HG03520 (cell line): ENCODE measurements around the gene UBR4.

Experiments used
- ATAC-seq: cut with Tn5 transposase; IDR thresholded peaks from one replicate; pipeline ENCODE4 v1.9.1; 2021; ENCODE audit warnings: mild to moderate bottlenecking, moderate library complexity; ENCODE audit not compliant: unreplicated experiment

Gene UBR4

DNA sequence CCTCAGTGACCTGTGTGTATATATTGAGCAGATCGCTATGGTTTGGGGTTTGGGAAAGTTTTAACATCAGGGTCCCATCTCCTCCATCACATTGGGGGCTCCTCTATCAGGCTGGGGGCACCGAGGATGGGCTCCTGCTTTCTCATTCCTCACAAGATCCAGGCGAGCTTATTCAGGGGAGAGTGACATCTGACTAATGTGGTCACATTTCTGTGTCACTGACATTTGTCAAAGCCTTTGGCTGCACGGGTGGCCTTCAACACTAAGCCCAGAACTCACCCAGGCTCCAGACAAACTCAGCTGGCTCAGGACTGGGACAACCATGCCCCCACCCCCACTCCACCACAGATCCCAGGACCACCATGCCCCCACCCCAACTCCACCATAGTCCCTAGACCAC lies 150.3 kb downstream of the UBR4 start:
- no peak for ATAC-seq

DNA sequence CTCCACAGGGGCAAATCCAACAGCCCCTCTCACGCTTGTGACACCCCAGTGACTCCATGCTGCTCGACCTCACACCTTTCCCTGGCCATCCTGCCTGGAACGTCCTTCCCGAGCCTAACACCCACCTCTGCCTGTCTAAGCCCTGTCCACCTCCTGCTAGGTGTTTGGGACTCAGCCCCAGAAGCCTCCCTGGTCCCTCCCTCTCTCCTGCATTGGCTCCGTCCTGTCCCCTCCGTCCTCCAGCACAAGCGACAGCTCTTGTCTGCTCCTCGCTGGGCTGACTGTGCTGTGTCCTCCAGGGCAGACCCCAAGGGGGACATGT lies 151.6 kb downstream of the UBR4 start:
- no peak for ATAC-seq

DNA sequence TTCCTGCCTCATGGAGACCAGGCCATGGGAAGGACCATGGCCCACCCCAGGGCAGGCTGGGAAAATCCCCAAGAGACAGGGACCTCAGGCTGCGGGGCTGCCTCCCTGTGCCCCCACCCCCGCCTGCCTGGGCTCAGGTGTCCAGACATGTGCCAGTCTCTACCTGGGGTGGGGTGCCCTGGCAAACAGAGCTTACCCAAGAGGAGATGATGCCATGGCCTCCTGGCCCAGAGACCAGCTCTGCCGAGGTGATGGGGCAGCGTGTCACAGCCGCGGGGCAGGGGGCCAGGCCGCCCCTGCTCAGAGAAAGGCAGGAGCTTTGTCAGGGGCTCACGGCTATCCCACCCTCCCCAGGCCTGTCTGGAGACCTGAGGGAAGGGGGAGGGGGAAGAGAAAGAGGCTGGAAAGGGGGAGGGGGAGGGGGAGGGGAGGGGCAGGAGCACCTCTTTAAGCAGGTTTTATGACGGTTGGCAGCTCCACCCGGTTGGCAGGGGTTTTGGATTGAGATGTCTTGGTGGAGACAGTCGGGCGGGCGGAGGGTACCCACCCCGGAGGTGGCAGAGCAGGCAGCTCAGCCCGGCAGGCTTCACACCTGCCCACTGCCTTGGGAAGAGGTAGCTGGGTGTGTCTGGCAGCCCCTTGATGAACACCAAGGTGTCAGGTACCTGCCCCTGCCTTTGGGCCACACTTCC lies 152.1 kb downstream of the UBR4 start:
- ATAC-seq = no peak

DNA sequence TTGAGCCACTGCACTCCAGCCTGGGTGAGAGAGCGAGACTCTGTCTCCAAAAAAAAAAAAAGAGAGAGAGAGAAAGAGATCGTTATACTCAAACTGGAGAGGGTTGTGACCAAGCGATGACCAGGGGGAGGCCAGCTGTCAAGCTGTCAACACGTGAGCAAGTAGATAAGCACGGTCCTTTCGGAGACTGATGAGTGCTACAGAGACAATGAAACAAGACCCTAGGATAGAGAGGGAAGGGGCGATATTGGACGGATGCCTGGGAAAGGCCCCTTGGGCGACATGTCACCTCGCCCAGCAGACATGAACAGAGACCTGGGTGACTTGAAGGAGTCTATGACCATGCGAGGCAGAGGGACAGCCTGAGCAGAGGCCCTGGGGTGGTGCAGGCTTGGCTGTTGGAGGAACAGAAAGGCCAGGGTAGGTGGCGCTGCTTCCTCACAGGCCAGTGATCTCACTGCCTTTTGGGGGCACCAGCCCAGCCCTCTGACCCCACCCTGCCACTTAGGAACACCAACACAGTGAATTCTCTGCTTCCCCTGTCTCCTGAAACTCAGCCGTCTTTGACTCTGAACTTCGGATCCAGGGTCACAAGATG lies 152.8 kb downstream of the UBR4 start:
- no peak for ATAC-seq

- ATAC-seq = no peak
Measured at GRCh38 chr1:19055701-19056100, 154.4 kb downstream of the UBR4 start.

DNA sequence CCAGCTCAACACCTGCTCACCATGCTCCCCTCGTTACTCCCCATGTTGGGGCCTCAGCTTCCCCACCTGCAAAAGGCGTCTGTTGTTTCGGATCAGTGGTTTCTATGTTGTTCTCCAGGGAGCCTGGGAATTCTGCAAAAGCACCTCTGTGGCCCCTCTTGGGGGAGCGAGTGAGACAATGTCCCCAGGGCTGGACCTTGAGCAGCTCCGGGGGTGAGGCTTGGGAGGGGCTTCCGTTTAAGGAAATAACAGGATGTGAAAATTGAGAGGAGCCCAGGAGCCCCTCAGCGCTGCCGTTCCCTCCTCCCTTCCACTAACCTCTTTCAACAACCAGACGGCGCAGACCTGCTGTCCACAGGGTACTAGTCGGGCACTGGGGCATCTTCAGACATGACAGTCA lies 155.1 kb downstream of the UBR4 start:
- no peak for ATAC-seq

- no peak for ATAC-seq
Measured at GRCh38 chr1:19054216-19054615, 155.8 kb downstream of the UBR4 start.

GRCh38 chr1:19053486-19053885 lies 156.6 kb downstream of the UBR4 start:
- no peak for ATAC-seq

DNA sequence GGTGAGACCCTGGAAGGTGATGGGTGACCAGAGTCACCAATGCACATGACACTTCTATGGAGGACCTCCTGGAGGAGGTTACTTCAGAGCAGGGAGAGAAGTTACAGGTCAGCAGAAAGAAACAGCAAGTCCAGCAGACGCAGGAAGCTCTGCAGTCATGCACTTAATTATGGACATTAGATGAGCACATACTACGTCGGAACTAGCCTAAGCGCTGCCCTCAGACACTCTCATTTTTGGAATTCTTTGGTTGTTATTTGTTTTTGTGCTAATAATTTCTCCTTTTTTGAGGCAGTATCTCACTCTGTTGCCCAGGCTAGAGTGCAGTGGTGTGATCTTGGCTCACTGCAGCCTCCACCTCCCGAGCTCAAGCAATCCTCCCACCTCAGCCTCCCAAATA lies 160.3 kb downstream of the UBR4 start:
- no peak for ATAC-seq

GRCh38 chr1:19049128-19049768 lies 160.8 kb downstream of the UBR4 start:
- ATAC-seq = no peak

DNA sequence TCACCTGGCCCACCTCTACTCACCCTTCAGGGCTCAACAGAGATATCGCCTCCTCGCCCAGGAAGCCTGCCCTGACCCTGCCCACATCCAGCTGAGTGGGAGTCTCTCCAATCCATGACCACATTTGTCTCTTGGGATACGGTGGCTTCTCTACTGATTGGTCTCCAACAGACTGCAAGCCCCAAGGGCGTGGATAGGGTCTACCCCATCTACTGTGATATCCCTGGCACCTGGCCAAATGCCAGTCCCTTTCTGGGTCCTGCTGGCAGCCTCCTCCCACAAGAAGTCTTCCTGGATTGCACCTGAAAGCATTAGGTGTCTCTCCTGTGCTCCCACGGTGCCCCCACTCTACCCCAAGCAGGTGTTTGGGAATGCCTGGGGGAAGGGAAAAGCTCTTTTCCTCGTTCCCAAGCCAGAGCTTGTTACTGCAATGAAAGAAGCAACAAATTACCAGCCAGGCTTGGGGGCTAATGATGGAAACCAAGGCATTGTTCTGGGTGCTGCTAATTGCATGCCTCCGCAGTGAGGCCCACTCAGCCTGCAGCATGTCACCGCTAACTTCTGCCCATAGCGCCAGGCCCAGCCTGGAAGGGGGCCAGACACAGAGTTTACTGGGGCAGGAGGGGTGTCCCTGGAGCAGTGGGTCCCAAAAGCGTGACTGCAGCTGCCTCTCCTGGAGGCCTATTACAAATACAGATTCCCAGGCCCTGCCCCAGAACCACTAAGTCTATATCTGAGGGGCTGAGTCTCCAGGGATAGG lies 162.9 kb downstream of the UBR4 start:
- no peak for ATAC-seq

- no peak for ATAC-seq
Measured at GRCh38 chr1:19045898-19046880, 163.9 kb downstream of the UBR4 start.

- no peak for ATAC-seq
Measured at GRCh38 chr1:19044975-19045831, 164.9 kb downstream of the UBR4 start.

GRCh38 chr1:19044471-19044870 lies 165.6 kb downstream of the UBR4 start:
- no peak for ATAC-seq

- no peak for ATAC-seq
Measured at GRCh38 chr1:19043579-19044443, 166.3 kb downstream of the UBR4 start.

- ATAC-seq = no peak
Measured at GRCh38 chr1:19042675-19043578, 167.1 kb downstream of the UBR4 start.

DNA sequence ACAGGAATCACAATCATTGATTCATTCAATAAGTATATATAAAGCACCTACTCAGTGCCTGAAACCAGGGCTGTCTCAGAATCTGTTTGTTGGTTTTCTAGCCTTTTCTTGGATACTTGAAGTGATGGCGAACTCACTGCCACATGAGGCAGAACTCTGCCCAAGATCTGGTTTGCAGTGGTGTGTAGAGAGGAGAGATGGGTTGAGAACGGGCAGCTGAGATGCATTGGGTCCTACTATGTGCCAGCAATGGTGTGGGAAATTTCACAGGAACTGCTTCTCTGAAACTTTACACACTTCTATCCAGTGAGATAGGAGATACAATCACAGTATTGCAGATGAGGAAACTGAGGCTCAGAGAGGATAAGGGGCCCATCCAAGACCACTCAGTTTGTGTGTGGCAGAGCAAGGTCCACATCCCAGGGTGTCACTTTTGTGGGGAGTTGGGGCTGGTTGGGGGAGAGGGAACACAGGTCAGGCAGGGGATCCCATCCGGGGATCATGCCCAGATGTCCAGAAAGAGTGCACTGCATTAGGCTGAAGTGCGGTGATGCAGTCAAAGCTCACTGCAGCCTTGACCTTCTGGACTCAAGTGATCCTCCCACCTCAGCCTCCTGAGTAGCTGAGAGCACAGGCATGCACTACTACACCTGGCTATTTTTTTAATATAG lies 169.9 kb downstream of the UBR4 start:
- no peak for ATAC-seq
